Measurements from ENCODE around the gene GSK3A.

DNA sequence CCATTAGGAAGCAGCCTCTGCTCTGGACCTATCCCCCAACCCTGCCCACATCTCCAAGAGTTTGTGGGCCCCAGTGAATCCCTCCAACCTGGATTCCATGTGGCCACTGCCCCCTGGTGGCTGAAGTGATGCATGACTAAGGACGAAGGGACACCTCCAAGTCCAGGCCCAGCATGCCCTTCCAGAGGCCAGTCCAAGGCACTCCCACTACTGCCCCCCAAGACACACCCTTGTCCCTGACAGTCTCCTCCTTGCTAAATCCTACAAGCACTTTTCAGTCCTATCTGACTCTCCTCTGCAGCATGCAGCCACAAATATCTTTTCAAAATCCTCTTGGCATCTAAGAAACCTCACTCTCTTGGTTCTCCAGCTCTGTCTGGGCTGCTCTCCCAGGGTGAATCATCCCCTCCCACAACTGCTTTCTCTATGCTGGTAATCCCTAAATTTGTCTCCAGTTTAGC, 58.0 kb downstream of the GSK3A start:
- TF ChIP-seq GATA2 (IDR thresholded peaks at IDR 0.05; ENCODE audit: low read depth, low read length) (no peak), GATA3 (IDR thresholded peaks at IDR 0.05; ENCODE audit: low read depth, low read length) (no peak)

Measured in SH-SY5Y (cell line).